SK-MEL-5 (cell line): ENCODE data around the gene OR4F6. TPM values are rescaled to one million over a fixed set of nuclear protein-coding genes. Genes with fewer than 3 reads are reported as not detected.
"Not testable (repeated sequence)": the region's sequence is repeated elsewhere in the genome, so short reads cannot be mapped to it uniquely, and the experiment has no call there.

Source experiments
- DNase-seq: peaks from one replicate; pipeline ENCODE4 v3.0.0-alpha.2; 2016; ENCODE audit warnings: low read depth, low spot score
- in situ Hi-C: cut with HindIII; loops from 2 replicates; pipeline ENCODE4 v1.10.0; 2016; ENCODE audit warnings: low sequenced_read_pairs, high pct_unique_total_duplicates, low pct_unique_long_range_greater_than_20kb
- polyA plus RNA-seq, 2 experiments: library from polyadenylated mRNA; depleted of rRNA; stranded (reverse); fragments of >200 nt; gene quantifications; 2 replicates each; pipeline ENCODE4 v1.2.3, GENCODE V29; 2015
- total RNA-seq: library from RNA; depleted of rRNA; stranded (reverse); fragments of >200 nt; shearing (Covaris generic); gene quantifications from 2 replicates; pipeline ENCODE4 v1.2.3, GENCODE V29; 2014; rRNA removed

OR4F6 gene, protein sequence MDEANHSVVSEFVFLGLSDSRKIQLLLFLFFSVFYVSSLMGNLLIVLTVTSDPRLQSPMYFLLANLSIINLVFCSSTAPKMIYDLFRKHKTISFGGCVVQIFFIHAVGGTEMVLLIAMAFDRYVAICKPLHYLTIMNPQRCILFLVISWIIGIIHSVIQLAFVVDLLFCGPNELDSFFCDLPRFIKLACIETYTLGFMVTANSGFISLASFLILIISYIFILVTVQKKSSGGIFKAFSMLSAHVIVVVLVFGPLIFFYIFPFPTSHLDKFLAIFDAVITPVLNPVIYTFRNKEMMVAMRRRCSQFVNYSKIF
- total RNA-seq: not detected in 2 replicates
- not detected in 2 replicates for polyA plus RNA-seq (2015; cell fraction: cytosol; rRNA removed)
- polyA plus RNA-seq (2015; cell fraction: nucleus; rRNA removed): not detected in 2 replicates

DNA sequence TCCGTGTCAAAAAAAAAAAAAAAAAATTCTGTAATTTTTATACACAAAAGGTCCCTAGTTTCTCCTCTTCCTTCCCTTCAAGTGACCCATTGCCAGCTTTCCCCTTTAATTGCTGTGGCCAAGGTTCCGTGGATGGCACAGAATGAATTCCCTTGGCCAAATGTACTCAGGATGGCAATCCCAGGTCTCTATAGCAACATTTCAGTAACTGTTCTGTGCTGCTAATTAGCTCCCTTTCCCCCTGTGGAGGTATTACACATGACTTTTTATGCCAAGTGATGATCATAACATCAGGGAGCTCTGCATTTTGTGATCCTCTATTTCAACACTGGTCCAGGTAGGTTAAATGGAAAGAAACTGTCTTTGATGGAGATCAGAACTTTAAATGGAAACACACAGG is at the start of gene OR4F6:
TSS of gene OR4F6 (plus strand) at position 301 of the 400 bp plus-strand sequence. CDS start 2,211 bp downstream, outside the sequence.
- no peak for DNase-seq
- in situ Hi-C loops: no loop called here

DNA sequence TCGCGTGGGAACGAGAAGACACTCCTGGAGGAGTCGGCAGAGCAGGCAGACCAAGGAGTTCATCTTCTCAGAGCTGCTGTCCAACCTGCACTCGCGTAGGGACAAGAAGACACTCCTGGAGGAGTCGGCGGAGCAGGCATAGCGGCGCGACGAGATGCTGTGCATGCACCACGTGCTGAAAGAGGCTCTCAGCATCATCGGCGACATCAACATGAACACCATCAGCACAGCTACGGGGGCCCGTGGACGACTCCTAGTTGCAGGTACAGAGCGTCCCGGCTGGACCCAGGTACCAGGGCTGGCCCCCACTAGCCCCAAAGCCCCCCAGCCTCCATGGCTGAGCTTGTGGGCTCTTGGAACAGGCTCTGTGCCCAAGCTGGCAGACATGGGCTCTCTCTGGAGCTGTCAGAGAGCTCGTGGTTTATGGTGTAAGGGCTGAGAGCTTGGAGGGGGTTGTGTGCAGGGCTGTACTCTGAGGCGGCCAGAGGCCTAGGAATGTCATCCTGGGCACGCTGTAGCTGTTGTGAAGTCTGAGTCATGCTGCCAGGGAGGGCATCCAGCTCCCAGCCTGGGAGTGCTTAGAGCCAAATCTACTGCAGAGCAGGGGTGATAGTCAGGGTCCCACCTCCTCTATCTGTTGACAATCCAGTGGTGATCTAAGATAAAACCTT is 38.5 kb upstream of the OR4F6 start:
- DNase-seq, in situ Hi-C loops: not testable (repeated sequence)

DNA sequence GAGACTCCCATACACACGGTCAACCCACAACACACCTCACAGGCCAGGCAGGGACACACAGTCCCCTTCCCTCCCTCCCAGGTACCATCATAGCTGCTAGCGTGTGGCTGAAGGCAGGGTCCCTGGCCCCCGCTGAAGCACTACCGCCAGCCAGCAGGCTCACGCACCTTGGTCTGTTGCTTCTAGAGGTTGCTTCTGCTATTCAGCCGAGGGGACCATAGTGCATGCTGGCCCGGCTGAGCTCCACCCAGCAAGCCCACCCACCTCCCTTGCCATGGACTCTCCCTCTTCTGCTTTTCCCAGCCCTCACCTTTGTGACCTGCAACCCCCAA is 38.0 kb upstream of the OR4F6 start:
- in situ Hi-C loops, DNase-seq: not testable (repeated sequence)

DNA sequence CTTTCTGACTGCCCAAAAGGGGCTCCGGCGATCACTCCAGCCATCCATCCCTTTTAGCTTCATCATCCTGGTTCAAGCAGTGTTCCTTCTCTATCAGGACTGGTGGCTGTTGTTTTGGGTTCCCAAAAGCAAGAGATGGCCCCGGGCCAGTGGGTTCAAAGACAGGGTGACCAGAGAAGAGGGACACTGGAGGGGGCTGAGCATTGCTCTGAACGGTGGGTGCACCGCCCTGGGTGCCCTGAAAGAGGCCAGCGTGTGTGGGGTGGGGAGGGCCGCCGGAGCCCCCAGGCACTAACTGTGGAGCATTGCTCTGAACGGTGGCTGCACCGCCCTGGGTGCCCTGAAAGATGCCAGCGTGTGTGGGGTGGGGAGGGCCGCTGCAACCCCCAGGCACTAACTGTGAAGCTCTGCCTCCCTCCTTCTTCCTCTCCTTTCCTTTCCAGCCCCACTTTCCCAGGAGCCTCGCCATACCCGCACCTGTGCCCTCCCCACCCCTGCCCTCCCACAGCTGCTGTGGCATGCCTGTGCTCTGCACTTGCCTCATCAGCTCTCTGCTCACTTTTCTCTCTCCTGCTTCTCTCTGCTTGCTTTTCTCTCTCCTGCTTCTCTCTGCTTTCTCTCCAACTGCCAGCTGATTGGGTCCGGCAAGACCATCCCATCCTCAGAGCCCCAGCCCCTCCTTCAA is 37.4 kb upstream of the OR4F6 start:
- in situ Hi-C loops: no loop called here
- DNase-seq: no peak

DNA sequence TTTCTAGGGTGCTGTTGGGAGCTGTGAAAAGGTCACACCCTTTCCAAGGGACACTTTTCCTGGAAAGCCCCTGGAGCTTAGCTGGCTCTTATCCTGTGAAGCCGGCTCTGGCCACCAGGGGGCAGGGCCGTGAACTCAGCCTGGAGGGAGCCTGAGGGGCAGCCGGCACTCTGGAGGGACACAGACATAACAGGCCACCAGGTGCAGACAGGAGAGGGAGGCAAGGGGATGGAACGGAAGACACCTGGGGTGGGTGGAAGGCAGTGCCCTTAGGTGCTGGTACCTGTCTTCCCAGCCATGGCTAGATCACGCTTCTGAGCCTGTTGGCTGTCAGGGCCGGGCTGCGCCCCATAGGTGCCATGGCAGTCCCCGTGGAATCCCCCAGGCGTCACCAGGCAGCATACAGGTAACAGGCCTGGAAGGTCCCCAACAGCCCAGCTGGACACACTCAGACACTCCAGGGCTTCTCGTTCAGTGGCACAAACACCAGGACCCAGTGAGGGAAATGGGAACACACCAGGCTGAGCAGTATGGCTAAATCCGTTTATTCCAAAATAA is 36.1 kb upstream of the OR4F6 start:
- in situ Hi-C loops, DNase-seq: not testable (repeated sequence)

DNA sequence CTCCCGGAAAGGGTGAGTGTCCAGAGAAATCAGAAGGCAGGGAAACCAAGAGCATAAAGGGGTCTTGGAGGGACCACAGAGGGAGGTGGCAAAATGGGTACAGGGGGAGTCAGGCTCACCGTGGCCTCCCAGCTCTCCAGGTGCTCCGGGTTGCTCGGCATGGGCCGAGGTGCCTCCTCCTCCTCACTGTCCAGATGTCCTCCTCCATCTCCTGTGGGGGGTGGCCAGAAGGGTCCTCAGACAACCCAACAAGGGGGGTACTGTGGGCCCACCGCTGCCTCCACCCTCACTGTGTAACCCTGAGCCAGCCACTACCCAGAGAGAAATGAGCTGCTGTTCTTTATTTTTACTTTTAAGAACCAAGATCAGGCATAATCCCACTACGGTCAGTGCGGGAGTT is 30.4 kb upstream of the OR4F6 start:
- in situ Hi-C loops: no loop called here
- no peak for DNase-seq

DNA sequence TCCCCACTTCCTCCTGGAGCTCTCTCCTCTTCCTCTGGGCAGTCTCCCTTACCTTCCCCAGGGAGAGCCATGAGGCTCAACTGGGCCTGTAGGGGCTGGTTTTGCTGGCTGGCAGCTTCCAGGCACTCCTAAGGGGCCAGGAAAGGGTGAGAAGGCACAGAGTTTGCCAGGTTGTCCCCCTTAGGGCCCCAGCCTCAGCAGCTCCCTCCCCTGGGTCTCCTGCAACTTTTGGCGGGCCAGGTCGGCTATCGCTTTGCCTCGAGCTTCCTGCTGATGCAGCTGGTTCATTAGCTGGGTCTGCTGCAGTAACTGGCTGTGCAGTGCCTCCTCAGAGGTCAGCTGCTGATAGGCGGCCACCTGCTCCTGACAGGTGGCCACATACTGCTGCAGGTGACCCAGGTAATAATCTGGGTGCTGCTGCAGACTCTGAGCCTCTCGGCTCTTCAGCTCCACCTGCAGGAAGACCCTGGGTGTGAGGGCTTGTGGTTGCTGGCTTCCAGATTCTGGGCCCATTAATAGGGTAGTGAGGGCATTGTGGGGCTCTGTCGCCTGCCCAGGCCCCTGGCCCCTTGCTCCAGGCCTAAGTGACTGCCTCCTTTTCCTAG is 29.7 kb upstream of the OR4F6 start:
- in situ Hi-C loops: no loop called here
- DNase-seq: peak; percentile 17

DNA sequence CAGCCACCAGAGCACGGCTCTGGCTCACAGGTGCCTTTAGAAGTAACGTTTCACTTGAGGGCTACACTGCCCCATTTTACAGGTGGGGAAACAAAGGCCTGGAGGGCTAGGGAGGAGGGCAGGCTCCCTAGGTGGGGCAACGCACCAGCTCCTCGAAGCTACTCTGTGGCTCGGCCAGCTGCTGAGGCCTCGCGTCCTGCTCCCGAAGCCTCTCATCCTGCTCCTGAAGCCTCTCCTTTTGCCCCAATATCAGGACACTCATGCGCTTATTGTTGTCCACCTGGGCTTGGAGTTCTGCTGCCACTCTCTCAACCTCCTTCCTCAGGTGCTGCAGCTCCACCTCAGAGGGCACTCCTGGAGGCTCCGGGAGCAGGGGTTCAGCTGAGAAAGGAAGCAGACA is 28.2 kb upstream of the OR4F6 start:
- in situ Hi-C loops: no loop called here

DNA sequence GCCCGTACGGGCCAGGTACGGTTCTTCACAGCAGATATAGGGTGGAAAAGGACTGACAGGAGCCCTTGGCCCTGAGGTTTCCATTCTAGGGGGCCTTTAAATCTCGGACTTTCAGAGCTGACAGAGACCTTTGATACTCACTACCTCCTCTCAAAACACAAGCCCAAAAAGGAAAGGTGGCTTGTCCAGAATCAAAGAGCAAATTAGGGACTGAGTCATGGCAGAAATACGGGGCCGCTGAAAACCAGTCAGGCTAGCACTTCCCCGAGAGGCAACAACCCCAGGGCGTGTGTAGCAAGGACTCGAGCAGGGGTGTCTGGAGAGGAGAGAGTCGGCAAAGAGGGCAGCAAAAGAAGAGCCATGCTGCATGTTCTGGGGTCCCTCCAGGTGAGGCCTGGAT is 24.7 kb upstream of the OR4F6 start:
- DNase-seq, in situ Hi-C loops: not testable (repeated sequence)

More for the DNA sequence above, 28.2 kb upstream of the OR4F6 start:
- no peak for DNase-seq

DNA sequence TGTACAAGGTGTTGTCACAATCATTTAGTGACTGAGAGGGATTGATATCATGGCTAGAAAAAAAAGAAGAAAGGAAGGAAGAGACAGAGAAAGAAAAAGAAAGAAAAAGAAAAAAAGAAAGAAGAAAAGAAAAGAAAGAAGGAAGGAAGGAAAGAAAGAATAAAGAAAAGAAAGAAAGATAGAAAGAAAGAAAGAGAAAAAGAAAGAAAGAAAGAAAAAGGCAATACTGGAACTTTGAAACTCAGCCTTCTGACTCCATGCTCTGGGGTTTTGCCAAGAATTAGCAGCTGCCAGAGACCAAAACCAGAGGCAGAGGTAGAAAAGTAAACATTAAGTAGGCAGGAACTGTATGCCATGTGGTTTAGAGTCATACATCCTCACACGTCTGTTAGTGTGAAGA is 23.1 kb upstream of the OR4F6 start:
- DNase-seq, in situ Hi-C loops: not testable (repeated sequence)

DNA sequence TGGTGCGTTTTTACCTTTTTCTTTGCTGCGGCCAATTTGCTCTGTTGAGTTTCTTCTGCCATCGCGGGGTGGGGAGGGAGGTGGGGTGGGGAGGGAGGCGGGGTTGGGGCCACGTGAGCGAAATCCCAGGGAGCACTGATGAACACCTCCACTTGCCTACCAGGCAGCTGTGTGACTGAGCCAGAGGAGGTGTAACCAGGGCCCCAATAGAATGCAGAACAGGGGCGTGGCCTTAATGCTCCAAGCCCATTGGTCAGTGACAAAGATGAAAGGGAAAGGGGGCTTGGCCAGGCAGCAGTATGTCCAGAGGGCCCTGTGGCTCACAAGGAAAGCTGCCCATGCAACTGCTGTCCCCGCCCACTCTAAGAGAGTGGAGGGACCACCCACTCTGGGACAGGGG is 21.4 kb upstream of the OR4F6 start:
- DNase-seq: no peak

DNA sequence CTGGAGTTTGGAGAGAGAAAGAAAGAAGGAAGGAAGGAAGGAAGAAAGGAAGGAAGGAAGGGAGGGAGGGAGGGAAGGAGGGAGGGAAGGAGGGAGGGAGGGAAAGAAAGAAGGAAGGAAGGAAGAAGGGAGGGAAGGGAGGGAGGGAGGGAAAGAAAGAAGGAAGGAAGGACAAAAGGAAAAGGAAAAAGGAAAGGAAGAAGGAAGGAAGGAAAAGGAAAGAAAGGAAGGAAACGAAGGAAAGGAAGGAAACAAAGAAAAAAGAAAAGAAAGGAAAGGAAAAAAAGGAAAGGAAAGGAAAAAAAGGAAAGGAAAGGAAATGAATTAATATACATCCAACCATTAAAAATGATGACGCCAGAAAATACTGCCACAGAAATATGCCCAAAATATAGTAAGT is 18.7 kb upstream of the OR4F6 start:
- in situ Hi-C loops: no loop called here
- no peak for DNase-seq

More for the DNA sequence above, 21.4 kb upstream of the OR4F6 start:
- in situ Hi-C loops: no loop called here

DNA sequence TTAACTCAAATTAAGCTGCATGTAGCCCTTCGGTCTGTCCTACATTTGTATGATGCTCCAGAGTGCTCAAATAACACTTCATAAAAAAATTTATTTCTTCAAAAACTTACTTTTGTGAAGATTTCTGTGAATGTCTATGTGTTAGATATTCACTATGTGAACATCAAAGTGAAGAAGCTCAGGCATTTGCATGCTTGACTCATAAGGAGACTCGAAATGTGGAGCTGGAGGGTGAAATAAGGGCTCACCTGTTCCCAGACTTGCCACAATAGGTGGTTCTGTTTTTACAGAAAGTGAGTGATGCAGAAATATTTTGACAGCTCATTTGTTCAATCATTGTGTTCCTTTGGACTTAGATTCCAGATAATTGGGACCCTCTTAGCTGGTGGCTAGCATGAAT is 16.9 kb upstream of the OR4F6 start:
- DNase-seq, in situ Hi-C loops: not testable (repeated sequence)

DNA sequence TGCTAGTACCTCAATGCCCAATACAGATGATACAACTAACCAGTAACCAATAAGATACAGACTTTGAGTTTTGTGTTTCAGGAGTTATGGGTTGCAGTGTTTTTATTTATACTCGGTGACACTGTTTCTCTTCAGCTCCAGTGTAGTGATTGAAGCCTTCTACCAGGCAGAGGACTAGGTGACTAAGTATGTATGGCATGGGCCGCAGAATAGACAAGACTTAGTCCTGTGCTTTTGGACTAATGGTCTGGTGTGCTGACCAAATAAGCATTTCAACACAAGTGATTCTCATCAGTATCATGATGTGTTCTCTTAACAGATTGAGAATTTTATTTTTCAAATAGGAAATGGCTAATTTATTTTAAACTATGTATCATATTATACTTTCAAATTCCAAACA is 15.3 kb upstream of the OR4F6 start:
- DNase-seq, in situ Hi-C loops: not testable (repeated sequence)

DNA sequence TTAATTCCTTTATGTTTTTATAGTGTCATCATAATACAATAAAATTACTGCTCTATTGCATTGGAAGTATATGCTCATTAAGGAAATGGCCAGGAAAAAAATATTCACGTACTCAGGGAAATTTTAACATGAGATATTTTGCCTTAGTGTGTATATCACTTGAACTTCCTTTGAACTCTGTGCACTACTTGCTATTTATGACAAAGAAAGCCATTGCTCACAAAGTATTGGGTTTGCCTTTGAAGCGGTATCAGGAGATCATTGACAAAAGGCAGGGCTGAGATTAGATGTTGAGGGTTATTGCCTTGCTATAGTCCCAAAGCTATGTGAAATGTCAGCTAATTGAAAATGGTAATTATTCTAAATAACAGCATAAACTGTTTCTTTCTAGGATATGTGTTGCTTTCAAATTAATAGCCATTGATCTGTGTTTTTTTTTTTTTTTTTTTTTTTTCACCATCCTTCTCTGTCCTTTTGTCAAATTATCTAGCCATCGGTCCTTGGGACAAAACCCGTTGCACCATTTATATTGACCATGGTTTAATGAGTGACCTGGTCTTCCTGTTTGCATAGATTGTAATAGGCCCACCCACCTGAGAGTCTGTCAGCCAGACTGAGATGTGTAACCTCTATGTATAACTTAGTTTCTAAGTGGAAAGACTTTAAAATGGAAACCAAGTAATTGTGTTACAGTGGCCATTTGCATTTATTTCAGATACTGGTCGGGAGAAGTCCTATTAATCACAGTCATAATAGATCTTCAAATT is 14.6 kb upstream of the OR4F6 start:
- in situ Hi-C loops, DNase-seq: not testable (repeated sequence)

DNA sequence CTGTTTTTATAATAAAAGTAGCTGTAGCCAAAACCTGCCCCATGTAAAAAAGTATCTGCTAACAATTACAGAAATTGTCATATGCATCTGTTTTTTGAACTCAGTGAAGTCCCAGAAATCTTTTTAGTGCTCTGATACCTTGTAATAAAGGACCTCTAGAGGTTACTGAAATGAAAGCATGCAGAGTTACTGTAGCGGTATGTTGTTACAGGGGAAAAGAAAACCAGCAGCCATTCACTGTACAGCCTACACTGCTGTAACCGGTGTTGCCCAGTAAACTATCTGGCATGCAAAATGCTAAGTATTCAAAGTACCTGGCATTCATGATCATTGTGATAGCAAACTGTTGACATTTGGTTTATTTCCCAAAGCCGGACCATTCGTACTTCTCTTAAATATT is 12.6 kb upstream of the OR4F6 start:
- DNase-seq, in situ Hi-C loops: not testable (repeated sequence)

DNA sequence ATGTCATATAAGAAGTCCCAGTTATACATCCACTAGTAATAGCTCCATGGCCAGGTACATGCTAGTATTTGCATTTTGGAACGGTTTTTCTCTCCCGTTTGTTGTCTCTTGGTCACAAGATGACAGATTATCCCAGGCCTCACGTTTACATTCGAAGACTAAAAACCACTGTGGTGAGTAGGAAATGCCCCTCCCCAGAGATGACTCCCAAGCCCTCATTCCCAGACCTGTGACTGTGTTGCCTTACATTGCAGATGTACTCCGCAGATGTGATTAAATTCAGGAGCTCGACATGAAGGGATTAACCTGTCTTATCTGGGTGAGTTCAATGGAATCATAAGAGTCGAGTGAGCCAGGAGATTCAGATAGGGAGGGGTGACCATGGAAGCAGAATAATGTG is 9.3 kb upstream of the OR4F6 start:
- DNase-seq: not testable (repeated sequence)

More for the DNA sequence above, 9.3 kb upstream of the OR4F6 start:
- in situ Hi-C loops: not testable (repeated sequence)
